ENCODE results near the gene CASK. TPM values are rescaled to one million over a fixed set of nuclear protein-coding genes. Genes with fewer than 3 reads are reported as not detected.

Gene CASK
- total RNA-seq, 6 experiments from 2014 or later, result 17.8 to 23.8 (median 20.4) TPM

DNA sequence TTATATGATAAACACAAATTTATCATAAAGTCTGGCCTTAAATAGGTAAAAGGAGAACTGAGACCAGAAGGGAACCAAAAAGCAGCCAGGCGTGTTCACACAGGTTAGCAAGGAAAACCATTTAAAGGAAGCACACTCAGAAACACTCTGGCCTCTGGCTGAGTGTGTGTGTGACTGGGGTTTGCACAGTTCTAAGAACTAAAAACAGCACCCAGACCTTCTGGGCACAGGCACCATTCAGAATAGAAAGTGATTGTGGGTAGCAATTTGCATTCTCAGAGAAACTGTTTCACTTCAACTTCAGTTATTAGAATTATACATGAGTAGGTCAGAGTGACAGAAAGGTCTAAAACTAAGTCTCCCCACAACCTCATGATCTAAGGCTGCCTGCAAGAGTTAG lies 189.4 kb downstream of the CASK start:
- WGBS (ENCODE audit: insufficient coverage, low coverage, low lambda C conversion rate, missing lambda C conversion rate), result 54% methylated on average over 1 of the region's 1 CpG

DNA sequence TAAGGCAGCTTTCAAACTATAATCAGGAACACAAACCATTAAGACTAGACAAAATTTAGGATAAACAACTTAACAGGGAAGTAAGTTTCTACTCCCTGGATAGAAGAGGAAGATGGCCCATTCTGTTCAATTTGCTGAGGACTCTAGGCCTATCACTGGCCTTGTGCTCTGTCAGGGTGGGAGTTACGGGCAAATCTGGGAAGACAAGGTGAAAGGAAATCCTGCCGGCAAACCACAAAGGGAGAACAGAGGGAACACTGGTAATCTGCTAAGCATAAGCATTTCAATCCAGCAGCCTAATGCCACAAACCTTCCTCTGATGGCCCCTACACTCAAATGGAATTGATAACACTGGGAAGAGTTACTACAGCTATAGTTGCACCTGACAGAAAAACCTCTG lies 191.1 kb downstream of the CASK start:
- Histone ChIP-seq H3K27ac (no peak overlapping the region), H3K27me3 (no peaks in the 10 kb centered on the region), H3K36me3 (no peaks in the 10 kb centered on the region), H3K4me1 (no peaks in the 10 kb centered on the region), H3K4me3 (no peak overlapping the region), H3K9me3 (no peaks in the 10 kb centered on the region)
- intact Hi-C loops (cut with DNase I), result no loop called here
- no peak for TF ChIP-seq POLR2A (IDR thresholded peaks at IDR 0.05)
- TF ChIP-seq, protein P1, sequence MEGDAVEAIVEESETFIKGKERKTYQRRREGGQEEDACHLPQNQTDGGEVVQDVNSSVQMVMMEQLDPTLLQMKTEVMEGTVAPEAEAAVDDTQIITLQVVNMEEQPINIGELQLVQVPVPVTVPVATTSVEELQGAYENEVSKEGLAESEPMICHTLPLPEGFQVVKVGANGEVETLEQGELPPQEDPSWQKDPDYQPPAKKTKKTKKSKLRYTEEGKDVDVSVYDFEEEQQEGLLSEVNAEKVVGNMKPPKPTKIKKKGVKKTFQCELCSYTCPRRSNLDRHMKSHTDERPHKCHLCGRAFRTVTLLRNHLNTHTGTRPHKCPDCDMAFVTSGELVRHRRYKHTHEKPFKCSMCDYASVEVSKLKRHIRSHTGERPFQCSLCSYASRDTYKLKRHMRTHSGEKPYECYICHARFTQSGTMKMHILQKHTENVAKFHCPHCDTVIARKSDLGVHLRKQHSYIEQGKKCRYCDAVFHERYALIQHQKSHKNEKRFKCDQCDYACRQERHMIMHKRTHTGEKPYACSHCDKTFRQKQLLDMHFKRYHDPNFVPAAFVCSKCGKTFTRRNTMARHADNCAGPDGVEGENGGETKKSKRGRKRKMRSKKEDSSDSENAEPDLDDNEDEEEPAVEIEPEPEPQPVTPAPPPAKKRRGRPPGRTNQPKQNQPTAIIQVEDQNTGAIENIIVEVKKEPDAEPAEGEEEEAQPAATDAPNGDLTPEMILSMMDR (IDR thresholded peaks at IDR 0.05), result no peak
- no peak for DNase-seq
- 67% methylated on average over 1 of the region's 2 CpGs for WGBS (ENCODE audit: insufficient coverage, low coverage, low lambda C conversion rate, missing lambda C conversion rate)
- no peak for ATAC-seq

More for the DNA sequence above, 189.4 kb downstream of the CASK start:
- ATAC-seq (peak in 2 of 4 donors; percentile 13 to 53), DNase-seq (no peak)
- TF ChIP-seq POLR2A (IDR thresholded peaks at IDR 0.05), result no peak
- TF ChIP-seq, protein P1 (IDR thresholded peaks at IDR 0.05), result no peak
- Histone ChIP-seq H3K36me3 (no peaks in the 10 kb centered on the region), H3K27ac (no peak overlapping the region), H3K4me1 (no peaks in the 10 kb centered on the region), H3K9me3 (no peaks in the 10 kb centered on the region), H3K4me3 (no peak overlapping the region), H3K27me3 (no peaks in the 10 kb centered on the region)
- intact Hi-C loops (cut with DNase I), result no loop called here

DNA sequence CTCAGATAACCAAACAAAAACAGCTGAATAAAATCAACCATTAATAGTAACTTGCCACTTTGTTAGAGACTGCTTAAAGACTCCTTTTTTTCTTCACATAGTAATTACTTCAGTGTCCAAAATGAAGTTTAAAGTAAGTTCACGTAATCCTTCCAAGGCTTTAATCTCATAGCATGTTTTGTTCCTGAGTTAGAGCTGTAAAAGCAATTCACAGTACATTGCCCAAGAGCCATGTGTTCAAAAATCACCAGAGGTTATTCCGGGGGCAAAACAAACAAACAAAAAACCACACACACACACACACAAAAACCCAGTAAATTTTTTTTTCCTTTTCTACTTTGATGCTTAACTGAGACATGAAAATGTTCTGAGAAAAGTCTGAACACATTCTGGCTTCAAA lies 193.3 kb downstream of the CASK start:
- Histone ChIP-seq H3K9me3 (no peaks in the 10 kb centered on the region), H3K4me3 (no peak overlapping the region), H3K36me3 (no peaks in the 10 kb centered on the region), H3K27ac (no peak overlapping the region), H3K27me3 (no peaks in the 10 kb centered on the region), H3K4me1 (no peaks in the 10 kb centered on the region)
- intact Hi-C loops (cut with DNase I), result no loop called here
- TF ChIP-seq, protein P1 (IDR thresholded peaks at IDR 0.05), result no peak
- TF ChIP-seq POLR2A (IDR thresholded peaks at IDR 0.05), result no peak
- 48% methylated on average over 2 of the region's 2 CpGs for WGBS (ENCODE audit: insufficient coverage, low coverage, low lambda C conversion rate, missing lambda C conversion rate)
- no peak for DNase-seq
- ATAC-seq, result no peak

DNA sequence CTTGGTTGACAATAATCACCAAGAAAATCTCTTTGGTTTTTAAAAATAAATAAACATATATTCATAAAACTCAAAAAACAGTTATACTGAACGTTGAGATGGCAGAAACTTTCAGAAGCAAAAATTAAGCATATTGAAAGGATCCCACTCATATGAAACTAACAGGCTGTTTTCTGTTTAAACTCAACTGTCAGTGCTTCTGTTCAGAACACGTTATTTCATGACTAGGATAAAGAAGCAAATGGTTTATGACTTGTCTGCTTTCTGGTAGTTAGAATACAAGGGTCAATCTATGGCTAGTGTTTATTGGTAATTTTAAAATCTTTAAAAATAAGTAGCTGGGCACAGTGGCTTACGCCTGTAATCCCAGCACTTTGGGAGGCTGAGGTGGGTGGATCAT lies 195.2 kb downstream of the CASK start:
- Histone ChIP-seq H3K27ac (no peak overlapping the region), H3K4me1 (no peaks in the 10 kb centered on the region), H3K27me3 (no peaks in the 10 kb centered on the region), H3K36me3 (no peaks in the 10 kb centered on the region), H3K9me3 (no peaks in the 10 kb centered on the region), H3K4me3 (no peak overlapping the region)
- no peak for DNase-seq
- intact Hi-C loops (cut with DNase I), result no loop called here
- TF ChIP-seq POLR2A (IDR thresholded peaks at IDR 0.05), result no peak
- 63% methylated on average over 3 of the region's 3 CpGs for WGBS (ENCODE audit: insufficient coverage, low coverage, low lambda C conversion rate, missing lambda C conversion rate)
- ATAC-seq, result no peak

GRCh38 chrX:41723826-41724225 lies 199.5 kb downstream of the CASK start, which contains the start of gene GPR82:
TSS of gene GPR82 (plus strand) at chrX:41724181. CDS start at chrX:41727027, 2,846 bp downstream.
- Histone ChIP-seq H3K27ac (no peak within 1 kb of the TSS), H3K9me3 (no peaks in the 10 kb centered on the region), H3K4me3 (no peak within 1 kb of the TSS), H3K27me3 (no peaks in the 10 kb centered on the region), H3K4me1 (no peaks in the 10 kb centered on the region), H3K36me3 (no peaks in the 10 kb centered on the region)
- 18% methylated on average over 2 of the region's 2 CpGs for WGBS (ENCODE audit: insufficient coverage, low coverage, low lambda C conversion rate, missing lambda C conversion rate)
- TF ChIP-seq, protein P1 (IDR thresholded peaks at IDR 0.05), result no peak
- no peak for TF ChIP-seq POLR2A (IDR thresholded peaks at IDR 0.05)
- DNase-seq, result no peak
- ATAC-seq, result peak in 1 of 4 donors; percentile 28
- intact Hi-C loops (cut with DNase I), result no loop called here

Measured in right lobe of liver (tissue), 6 donors.